D721Med (cell line): ENCODE results near the gene USH1C.

Source experiments
- DNase-seq: peaks from one replicate; pipeline ENCODE4 v3.0.0; 2011; ENCODE audit warnings: low spot score; ENCODE audit not compliant: insufficient read length
- FAIRE-seq: peaks from 2 replicates; lab custom pipeline; 2011; peaks lifted over from hg19 to GRCh38; lab: Jason Lieb, UNC
- CTCF ChIP-seq: IDR thresholded peaks from 2 replicates; pipeline ENCODE4 v1.5.1; 2012; ENCODE audit warnings: mild to moderate bottlenecking, control low read depth; ENCODE audit not compliant: insufficient read depth; ENCODE audit errors: missing control alignments

Gene USH1C

GRCh38 chr11:17547051-17547577 is 2.9 kb upstream of the USH1C start, which contains the start of gene OTOG:
OTOG (plus strand) TSS chr11:17547259; CDS start chr11:17547373, 114 bp downstream.
- no peak for TF ChIP-seq CTCF
- DNase-seq (no peak), FAIRE-seq (no peak)

GRCh38 chr11:17546240-17546639 is 2.0 kb upstream of the USH1C start:
- DNase-seq, result no peak
- TF ChIP-seq CTCF, result no peak
- no peak for FAIRE-seq

- TF ChIP-seq CTCF, result no peak
- no peak for FAIRE-seq
These were observed 539 bp downstream of the USH1C start for GRCh38 chr11:17543574-17544180.

GRCh38 chr11:17543041-17543440 is 1.2 kb downstream of the USH1C start:
- DNase-seq, result no peak
- no peak for TF ChIP-seq CTCF
- no peak for FAIRE-seq

More at GRCh38 chr11:17543574-17544180, 539 bp downstream of the USH1C start:
- DNase-seq, result no peak

GRCh38 chr11:17542249-17542648 is 2.0 kb downstream of the USH1C start:
- TF ChIP-seq CTCF, result no peak
- DNase-seq (no peak), FAIRE-seq (no peak)

GRCh38 chr11:17541330-17541885 is 2.8 kb downstream of the USH1C start:
- FAIRE-seq (no peak), DNase-seq (no peak)
- TF ChIP-seq CTCF, result no peak

- TF ChIP-seq CTCF, result no peak
- FAIRE-seq (no peak), DNase-seq (no peak)
These were observed 3.4 kb downstream of the USH1C start for GRCh38 chr11:17540807-17541206.
